CD4-positive, CD25-positive, alpha-beta regulatory T cell (primary cell): ENCODE data around the gene STAMBP. TPM values are rescaled to one million over a fixed set of nuclear protein-coding genes. Genes with fewer than 3 reads are reported as not detected.
A peak's percentile ranks its signal among the peaks of the same experiment; 100 is the strongest.

Experiments
- ATAC-seq, 2 donors: fragments of 150-1000 bp; cut with Tn5 transposase; one replicate each; pipeline ENCODE4 v1.10.0; 2021; ENCODE audit warnings: low read depth in 2 of 2, moderate number of reproducible peaks in 2 of 2, moderate library complexity in 1 of 2
- DNase-seq, 3 donors: peaks; one replicate each; pipeline versions ENCODE4 v3.0.0 to v3.0.0-alpha.2; 2012 to 2022; ENCODE audit warnings: mixed read lengths in 1 of 3
- H3K27ac ChIP-seq: one replicate; pipeline ENCODE4 v1.7.0; 2013; ENCODE audit warnings: mild to moderate bottlenecking, low read length; ENCODE audit not compliant: insufficient read depth, poor library complexity, severe bottlenecking
- H3K27me3 ChIP-seq: one replicate; pipeline ENCODE4 v1.7.0; 2013; ENCODE audit warnings: low read length; ENCODE audit not compliant: control insufficient read depth, insufficient read depth
- H3K36me3 ChIP-seq: one replicate; pipeline ENCODE4 v1.7.0; 2013; ENCODE audit warnings: mild to moderate bottlenecking, low read length, moderate library complexity; ENCODE audit not compliant: control insufficient read depth, insufficient read depth
- H3K4me1 ChIP-seq: 2 replicates; pipeline ENCODE4 v1.7.0; 2013; ENCODE audit warnings: mild to moderate bottlenecking, low read length; ENCODE audit not compliant: insufficient read depth, control insufficient read depth, poor library complexity, severe bottlenecking
- H3K4me3 ChIP-seq: one replicate; pipeline ENCODE4 v1.7.0; 2013; ENCODE audit warnings: low read depth, mild to moderate bottlenecking, low read length, moderate library complexity
- H3K9me3 ChIP-seq, 2 experiments: 1 replicate in 1 of 2; 2 replicates in 1 of 2; pipeline ENCODE4 v1.7.0; 2013; ENCODE audit warnings: low read length in 2 of 2, mild to moderate bottlenecking in 1 of 2, moderate library complexity in 1 of 2; ENCODE audit not compliant: control insufficient read depth in 2 of 2
- H3K27ac Mint-ChIP-seq, 3 donors: one replicate each; pipeline ENCODE4 v1.8.0; 2020 to 2022; ENCODE audit warnings: mild to moderate bottlenecking in 3 of 3, mixed read lengths in 3 of 3, moderate library complexity in 2 of 3
- H3K27me3 Mint-ChIP-seq: one replicate; pipeline ENCODE4 v1.8.0; 2022; ENCODE audit warnings: mild to moderate bottlenecking, mixed read lengths
- H3K36me3 Mint-ChIP-seq: one replicate; pipeline ENCODE4 v1.8.0; 2020; ENCODE audit warnings: mixed read lengths
- H3K4me1 Mint-ChIP-seq, 4 donors: one replicate each; pipeline ENCODE4 v1.8.0; 2020 to 2022; ENCODE audit warnings: mixed read lengths in 4 of 4, mild to moderate bottlenecking in 1 of 4
- H3K4me3 Mint-ChIP-seq, 4 donors: one replicate each; pipeline ENCODE4 v1.8.0; 2020 to 2022; ENCODE audit warnings: mild to moderate bottlenecking in 4 of 4, mixed read lengths in 4 of 4, moderate library complexity in 3 of 4
- H3K9me3 Mint-ChIP-seq, 7 donors: one replicate each; pipeline ENCODE4 v1.8.0; 2020 to 2022; ENCODE audit warnings: mixed read lengths in 7 of 7, mild to moderate bottlenecking in 3 of 7, moderate library complexity in 2 of 7
- polyA plus RNA-seq, 4 donors: library from polyadenylated mRNA; unstranded; fragments of 300-500 nt; fragmentation: Illumina TruSeq; gene quantifications; one replicate each; pipeline ENCODE4 v1.2.3, GENCODE V29; 2021
- total RNA-seq: library from RNA; stranded (reverse); gene quantifications from one replicate; pipeline ENCODE4 v1.2.3, GENCODE V29; 2022

The STAMBP gene
- total and polyA plus RNA-seq, 5 donors from 2014 or later = 32.9 to 66.4 (median 49.8) TPM

DNA sequence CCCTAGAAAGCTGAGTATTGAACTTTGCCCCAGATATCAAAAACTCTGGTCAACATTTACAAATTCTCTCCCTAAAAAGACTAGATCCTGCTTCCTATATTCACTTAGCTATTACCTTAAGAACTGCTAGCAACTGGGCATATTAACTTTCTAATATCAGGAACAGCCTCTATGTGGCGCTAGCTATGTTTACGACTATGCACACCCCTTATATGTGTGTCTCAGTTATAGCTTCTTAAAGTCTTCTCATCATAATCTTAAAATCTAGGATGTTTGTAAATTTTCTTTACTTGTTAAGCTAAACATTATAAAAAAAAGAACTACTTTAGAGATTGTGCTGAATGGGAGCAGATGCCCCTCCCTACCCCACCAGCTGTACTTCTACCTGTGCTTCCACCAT, 1.7 kb upstream of the STAMBP start:
- Mint-ChIP-seq H3K27ac (peak overlapping the region in 2 of 3 donors; percentile 29 to 97), H3K4me1 (peaks cover 31 to 47% (median 40%) of the 10 kb centered on the region in 4 donors), H3K27me3 (no peaks in the 10 kb centered on the region), H3K9me3 (peaks cover 0 to 1% (median 0%) of the 10 kb centered on the region in 7 donors), H3K36me3 (peaks cover 3% of the 10 kb centered on the region), H3K4me3 (peak overlapping the region; percentile 59 to 99 (median 76))
- H3K4me3 ChIP-seq = no peak overlapping the region
- ATAC-seq (no peak), DNase-seq (peak in 1 of 3 donors; percentile 56)
- H3K4me1 ChIP-seq = peaks cover 30% of the 10 kb centered on the region
- H3K27me3 ChIP-seq = no peaks in the 10 kb centered on the region
- no peaks in the 10 kb centered on the region for H3K9me3 ChIP-seq
- no peak overlapping the region for H3K27ac ChIP-seq
- H3K36me3 ChIP-seq = peaks cover 3% of the 10 kb centered on the region

DNA sequence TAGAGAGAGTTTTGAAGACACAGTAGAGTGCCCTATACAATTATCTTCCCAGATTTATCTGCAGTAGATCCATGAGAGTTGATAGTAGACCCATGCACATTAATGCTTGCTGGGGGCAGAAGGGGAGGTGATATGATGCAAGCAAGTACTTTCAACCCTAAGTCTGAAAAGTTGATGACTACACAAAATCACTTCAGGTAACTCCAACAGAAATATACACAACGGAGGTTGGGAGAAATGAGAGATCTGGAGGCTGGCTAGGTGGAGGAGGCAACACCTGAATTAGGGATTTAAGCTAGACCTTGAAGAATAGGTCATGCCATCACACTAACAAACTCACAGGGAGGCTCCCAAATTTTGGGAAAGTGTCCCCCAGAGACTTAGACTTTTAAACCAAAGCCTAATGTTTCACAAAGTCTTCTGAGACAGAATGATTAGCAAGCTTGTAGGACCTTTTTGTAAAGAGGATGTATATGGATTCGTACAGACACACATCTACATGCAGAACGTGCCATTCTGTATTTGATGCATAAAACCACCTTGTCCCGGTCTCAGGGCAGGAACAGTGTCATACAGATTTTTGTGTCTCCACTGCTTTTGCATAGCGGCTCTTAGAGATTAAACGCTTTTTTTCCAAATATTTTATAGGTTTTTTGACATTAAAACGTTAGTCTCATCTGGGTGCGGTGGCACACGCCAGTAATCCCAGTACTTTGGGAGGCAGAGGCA, 937 bp upstream of the STAMBP start:
- no peaks in the 10 kb centered on the region for H3K27me3 ChIP-seq
- Mint-ChIP-seq H3K27me3 (no peaks in the 10 kb centered on the region), H3K4me1 (peaks cover 36 to 55% (median 46%) of the 10 kb centered on the region in 4 donors), H3K9me3 (peaks cover 0 to 1% (median 0%) of the 10 kb centered on the region in 7 donors), H3K36me3 (peaks cover 9% of the 10 kb centered on the region), H3K27ac (peak overlapping the region in 2 of 3 donors; percentile 92 to 97), H3K4me3 (peak overlapping the region; percentile 59 to 99 (median 96))
- no peaks in the 10 kb centered on the region for H3K9me3 ChIP-seq
- peaks cover 30% of the 10 kb centered on the region for H3K4me1 ChIP-seq
- H3K4me3 ChIP-seq = peak overlapping the region; percentile 97
- peak overlapping the region; percentile 97 for H3K27ac ChIP-seq
- ATAC-seq (no peak), DNase-seq (no peak)
- peaks cover 10% of the 10 kb centered on the region for H3K36me3 ChIP-seq

DNA sequence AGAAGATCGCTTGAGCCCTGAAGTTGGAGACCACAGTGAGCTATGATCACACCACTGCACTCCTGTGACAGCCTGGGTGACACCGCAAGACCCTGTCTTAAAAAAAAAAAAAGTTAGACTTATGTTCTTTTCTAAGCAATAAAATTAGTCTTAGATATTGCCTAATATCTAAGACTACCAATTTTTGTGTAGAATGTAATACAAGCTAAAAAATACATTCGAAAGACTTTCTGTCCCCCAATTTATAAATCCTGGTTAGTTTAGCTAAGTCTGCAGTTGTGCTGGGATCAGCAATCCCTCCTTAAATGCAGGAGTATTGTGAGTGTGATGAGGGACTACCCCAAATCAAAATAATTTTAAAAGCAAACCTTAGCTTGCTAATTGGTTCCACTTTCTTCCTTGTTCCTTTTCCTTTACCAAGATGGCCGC, 358 bp upstream of the STAMBP start:
- Mint-ChIP-seq H3K36me3 (peaks cover 9% of the 10 kb centered on the region), H3K27me3 (no peaks in the 10 kb centered on the region), H3K4me3 (peak overlapping the region; percentile 94 to 99 (median 96)), H3K27ac (peak overlapping the region; percentile 97 to 99 (median 97)), H3K4me1 (peaks cover 36 to 57% (median 47%) of the 10 kb centered on the region in 4 donors), H3K9me3 (peaks cover 0 to 1% (median 0%) of the 10 kb centered on the region in 7 donors)
- peak overlapping the region; percentile 97 for H3K4me3 ChIP-seq
- H3K27ac ChIP-seq = peak overlapping the region; percentile 97
- no peaks in the 10 kb centered on the region for H3K27me3 ChIP-seq
- H3K9me3 ChIP-seq = no peaks in the 10 kb centered on the region
- ATAC-seq = no peak
- H3K36me3 ChIP-seq = peaks cover 15% of the 10 kb centered on the region
- peaks cover 30% of the 10 kb centered on the region for H3K4me1 ChIP-seq
- DNase-seq = no peak

DNA sequence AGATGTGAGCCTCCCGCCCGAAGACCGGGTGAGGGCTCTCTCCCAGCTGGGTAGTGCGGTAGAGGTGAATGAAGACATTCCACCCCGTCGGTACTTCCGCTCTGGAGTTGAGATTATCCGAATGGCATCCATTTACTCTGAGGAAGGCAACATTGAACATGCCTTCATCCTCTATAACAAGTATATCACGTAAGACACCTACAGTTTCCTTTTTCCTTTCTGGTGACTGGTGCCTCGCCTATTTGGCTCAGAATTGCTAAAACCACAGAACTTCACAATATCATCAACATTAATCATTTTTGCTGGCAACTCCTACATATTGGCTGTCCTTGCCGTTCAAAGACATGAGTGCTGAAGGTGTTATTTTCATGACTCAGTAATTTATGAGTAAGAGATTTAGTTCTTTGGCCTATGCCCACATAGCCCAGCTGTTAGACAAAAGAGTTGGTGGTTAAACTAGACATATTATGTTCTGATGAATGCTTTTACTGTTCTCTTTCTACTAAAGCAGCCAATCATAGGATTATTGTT, 2.2 kb downstream of the STAMBP start:
- Mint-ChIP-seq H3K27me3 (no peaks in the 10 kb centered on the region), H3K4me1 (peaks cover 33 to 58% (median 49%) of the 10 kb centered on the region in 4 donors), H3K9me3 (peaks cover 0 to 1% (median 0%) of the 10 kb centered on the region in 7 donors), H3K27ac (peak overlapping the region; percentile 35 to 97 (median 79)), H3K4me3 (peak overlapping the region; percentile 94 to 99 (median 96)), H3K36me3 (peaks cover 19% of the 10 kb centered on the region)
- peak in 1 of 3 donors; percentile 67 for DNase-seq
- Histone ChIP-seq H3K36me3 (peaks cover 26% of the 10 kb centered on the region), H3K27me3 (no peaks in the 10 kb centered on the region), H3K27ac (peak overlapping the region; percentile 97), H3K4me3 (peak overlapping the region; percentile 97), H3K9me3 (no peaks in the 10 kb centered on the region), H3K4me1 (peaks cover 30% of the 10 kb centered on the region)
- peak in 1 of 2 donors; percentile 21 for ATAC-seq

DNA sequence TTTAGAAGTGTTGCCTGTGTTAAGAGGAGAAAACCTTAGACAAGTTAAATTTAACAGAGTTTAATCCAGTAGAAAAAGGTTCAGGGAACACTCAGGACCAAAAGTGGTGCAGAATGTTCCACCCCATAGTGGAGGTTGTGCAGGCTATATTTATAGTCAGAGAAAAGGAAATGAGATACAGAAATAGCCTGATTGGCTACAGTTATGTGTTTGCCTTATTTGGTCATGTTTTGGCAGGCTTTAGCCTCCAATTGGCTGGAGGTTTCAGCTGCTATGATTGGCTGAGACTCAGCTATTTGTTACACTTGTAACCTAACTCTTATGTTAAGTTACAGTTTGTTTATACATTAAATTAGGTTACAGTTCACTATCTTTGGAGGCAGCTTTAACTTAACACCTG, 4.2 kb downstream of the STAMBP start:
- no peak for ATAC-seq
- peaks cover 19% of the 10 kb centered on the region for H3K36me3 Mint-ChIP-seq
- peaks cover 30 to 53% (median 46%) of the 10 kb centered on the region in 4 donors for H3K4me1 Mint-ChIP-seq
- H3K27ac Mint-ChIP-seq = peak overlapping the region in 1 of 3 donors; percentile 72
- peaks cover 25% of the 10 kb centered on the region for H3K4me1 ChIP-seq
- peak overlapping the region in 1 of 4 donors; percentile 37 for H3K4me3 Mint-ChIP-seq
- peaks cover 28% of the 10 kb centered on the region for H3K36me3 ChIP-seq
- no peaks in the 10 kb centered on the region for H3K27me3 Mint-ChIP-seq
- DNase-seq = no peak
- H3K4me3 ChIP-seq = no peak overlapping the region
- H3K27me3 ChIP-seq = no peaks in the 10 kb centered on the region
- no peaks in the 10 kb centered on the region for H3K9me3 ChIP-seq
- H3K27ac ChIP-seq = no peak overlapping the region
- no peaks in the 10 kb centered on the region for H3K9me3 Mint-ChIP-seq

DNA sequence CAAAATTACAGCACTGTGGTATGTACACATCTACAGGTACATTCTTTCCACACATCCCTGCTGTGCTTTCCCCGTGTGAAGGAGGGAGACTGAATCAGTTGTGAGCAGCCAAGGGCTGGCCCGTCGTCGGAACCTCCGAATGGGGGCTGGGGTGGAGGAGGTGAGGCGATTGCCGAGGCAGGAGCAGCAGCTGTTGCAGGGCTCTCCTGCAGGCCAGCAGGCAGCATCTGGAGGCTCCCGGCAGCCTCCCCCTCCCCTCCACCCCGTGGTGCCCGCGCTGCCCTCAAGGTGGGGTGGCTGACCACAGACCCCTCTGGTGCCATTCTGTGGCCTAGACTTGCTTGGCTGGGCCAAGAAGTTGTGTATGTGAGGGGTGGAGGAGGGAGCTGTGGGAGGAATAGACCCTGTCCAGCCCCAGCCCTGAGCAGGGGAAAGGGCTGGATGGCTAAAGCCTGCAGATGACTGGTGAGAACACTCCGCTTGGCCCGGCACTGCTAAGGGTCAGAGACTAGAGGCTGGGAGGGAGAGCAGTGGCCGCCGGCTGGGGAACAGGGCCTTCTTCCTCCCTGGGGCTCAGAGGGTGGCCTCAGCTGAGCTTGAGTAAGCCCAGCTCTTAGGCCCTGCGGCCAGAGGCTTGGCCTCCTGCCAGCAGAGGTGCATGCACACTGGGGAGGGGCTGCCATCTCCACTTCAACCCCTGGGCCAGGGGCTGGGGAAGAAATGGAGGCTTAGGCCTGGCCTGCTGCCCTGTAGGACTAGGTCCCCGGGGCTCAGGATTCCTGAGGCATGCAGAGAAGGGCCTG, 7.6 kb downstream of the STAMBP start:
- Histone ChIP-seq H3K4me3 (no peak overlapping the region), H3K36me3 (peaks cover 41% of the 10 kb centered on the region), H3K27ac (no peak overlapping the region), H3K4me1 (no peaks in the 10 kb centered on the region), H3K27me3 (no peaks in the 10 kb centered on the region), H3K9me3 (no peaks in the 10 kb centered on the region)
- no peak overlapping the region for H3K27ac Mint-ChIP-seq
- no peaks in the 10 kb centered on the region for H3K27me3 Mint-ChIP-seq
- ATAC-seq (no peak), DNase-seq (no peak)
- H3K4me1 Mint-ChIP-seq = peaks cover 17 to 37% (median 33%) of the 10 kb centered on the region in 4 donors
- H3K36me3 Mint-ChIP-seq = peaks cover 19% of the 10 kb centered on the region
- no peaks in the 10 kb centered on the region for H3K9me3 Mint-ChIP-seq
- H3K4me3 Mint-ChIP-seq = no peak overlapping the region

DNA sequence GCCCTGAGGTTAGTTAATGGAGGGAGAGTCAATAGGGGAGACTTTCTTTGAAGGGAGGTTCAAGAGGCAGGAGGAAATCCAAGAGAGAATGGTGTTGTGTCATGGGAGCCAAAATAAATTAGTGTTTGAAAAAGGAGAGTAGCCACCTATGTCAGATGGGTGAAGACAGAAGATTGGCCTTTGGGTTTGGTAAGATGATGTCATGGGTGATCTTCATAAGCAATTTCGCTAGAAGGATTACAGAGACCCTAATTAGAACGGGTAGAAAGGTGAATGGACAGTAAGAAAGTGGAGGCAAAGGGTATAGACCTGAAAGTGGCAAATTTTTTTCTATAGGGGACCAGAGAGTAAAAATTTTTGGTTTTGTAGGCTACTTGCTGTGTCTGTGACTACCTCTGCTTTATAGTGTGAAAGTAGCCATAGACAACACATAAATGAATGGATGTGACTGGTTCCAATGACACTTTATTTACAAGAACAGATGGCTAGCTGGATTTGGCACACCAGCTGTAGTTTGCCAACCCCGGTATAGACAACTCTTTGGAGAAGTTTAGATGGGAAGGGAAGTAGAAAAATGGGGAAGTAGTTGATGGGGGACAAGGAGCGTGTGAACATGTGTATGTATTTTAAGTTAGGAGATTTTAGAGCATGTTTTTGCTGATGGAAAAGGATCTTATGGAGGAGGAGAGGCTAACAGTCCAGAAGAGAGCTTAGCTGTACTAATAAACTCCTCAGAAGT, 9.3 kb downstream of the STAMBP start:
- Mint-ChIP-seq H3K4me3 (peak overlapping the region in 1 of 4 donors; percentile 2), H3K9me3 (no peaks in the 10 kb centered on the region), H3K27ac (peak overlapping the region in 1 of 3 donors; percentile 34), H3K27me3 (no peaks in the 10 kb centered on the region), H3K36me3 (peaks cover 13% of the 10 kb centered on the region), H3K4me1 (peaks cover 13 to 38% (median 26%) of the 10 kb centered on the region in 4 donors)
- no peak overlapping the region for H3K4me3 ChIP-seq
- H3K27me3 ChIP-seq = no peaks in the 10 kb centered on the region
- ATAC-seq (no peak), DNase-seq (no peak)
- no peaks in the 10 kb centered on the region for H3K4me1 ChIP-seq
- peaks cover 37% of the 10 kb centered on the region for H3K36me3 ChIP-seq
- H3K9me3 ChIP-seq = no peaks in the 10 kb centered on the region
- H3K27ac ChIP-seq = no peak overlapping the region
